IPS-NIHi11 (cell line): ENCODE measurements around the gene STAMBP.

Experiments used
- DNase-seq: peaks from one replicate; pipeline ENCODE4 v3.0.0; 2012; ENCODE audit warnings: mixed read lengths, low spot score

STAMBP gene

DNA sequence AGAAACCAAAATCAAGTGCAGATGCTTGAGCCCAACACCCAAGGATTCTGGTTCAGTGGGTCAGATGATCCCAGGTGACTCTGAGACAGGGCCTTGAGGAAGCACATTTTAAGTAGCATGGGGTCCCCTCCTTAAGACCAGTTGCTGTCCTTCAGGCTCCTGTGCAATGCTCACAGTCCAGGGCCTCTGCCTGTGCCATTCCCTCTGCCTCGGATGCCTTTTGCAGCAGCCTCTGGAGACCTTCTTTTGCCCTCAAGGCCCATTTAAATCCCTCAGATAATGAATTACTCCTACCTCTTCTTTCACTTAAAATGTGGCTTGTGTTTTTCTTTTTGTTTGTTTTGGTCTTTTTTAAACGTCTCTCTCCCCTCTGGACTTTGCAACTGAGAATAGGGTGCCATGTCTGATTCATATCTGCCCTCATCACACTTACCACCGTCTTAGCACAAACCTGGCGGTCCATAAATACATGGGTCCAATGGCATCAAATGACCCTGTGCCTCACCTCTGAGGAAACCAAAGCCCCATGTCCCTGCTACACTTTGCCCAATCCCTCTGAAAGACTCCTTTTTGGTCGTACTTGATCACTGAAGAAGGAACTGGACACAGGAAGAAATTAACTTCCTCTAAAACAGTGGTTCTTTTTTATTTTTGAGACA, 78.2 kb downstream of the STAMBP start:
- no peak for DNase-seq

DNA sequence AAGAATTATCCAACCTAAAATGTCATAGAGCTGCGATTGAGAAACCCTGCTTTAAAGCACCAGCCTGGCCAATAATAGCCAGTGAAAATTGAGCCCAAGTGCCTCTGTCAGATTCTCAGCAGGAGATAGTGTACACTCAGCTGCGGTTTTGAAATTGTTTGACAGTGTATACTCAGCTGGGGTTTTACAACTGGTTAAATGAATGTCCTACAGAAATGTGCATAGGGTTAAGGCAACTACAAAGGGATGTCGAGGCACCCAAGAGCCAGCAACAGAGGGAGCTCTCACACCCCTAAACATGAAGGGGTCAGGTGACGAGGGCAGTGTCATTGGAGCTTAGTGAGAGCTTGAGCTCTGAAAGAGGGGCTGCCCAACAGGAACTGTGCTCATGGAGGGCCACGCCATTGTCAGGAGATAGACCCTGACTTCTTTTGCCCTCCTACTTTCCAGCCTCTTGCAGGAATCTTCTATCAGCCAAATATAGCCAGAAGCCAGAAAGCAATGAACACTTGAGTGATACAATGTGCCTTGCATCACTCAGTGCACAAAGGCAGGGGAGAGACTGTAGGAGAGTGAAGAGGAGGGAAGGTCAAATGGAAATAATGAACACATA, 79.2 kb downstream of the STAMBP start:
- peak; percentile 71 for DNase-seq

DNA sequence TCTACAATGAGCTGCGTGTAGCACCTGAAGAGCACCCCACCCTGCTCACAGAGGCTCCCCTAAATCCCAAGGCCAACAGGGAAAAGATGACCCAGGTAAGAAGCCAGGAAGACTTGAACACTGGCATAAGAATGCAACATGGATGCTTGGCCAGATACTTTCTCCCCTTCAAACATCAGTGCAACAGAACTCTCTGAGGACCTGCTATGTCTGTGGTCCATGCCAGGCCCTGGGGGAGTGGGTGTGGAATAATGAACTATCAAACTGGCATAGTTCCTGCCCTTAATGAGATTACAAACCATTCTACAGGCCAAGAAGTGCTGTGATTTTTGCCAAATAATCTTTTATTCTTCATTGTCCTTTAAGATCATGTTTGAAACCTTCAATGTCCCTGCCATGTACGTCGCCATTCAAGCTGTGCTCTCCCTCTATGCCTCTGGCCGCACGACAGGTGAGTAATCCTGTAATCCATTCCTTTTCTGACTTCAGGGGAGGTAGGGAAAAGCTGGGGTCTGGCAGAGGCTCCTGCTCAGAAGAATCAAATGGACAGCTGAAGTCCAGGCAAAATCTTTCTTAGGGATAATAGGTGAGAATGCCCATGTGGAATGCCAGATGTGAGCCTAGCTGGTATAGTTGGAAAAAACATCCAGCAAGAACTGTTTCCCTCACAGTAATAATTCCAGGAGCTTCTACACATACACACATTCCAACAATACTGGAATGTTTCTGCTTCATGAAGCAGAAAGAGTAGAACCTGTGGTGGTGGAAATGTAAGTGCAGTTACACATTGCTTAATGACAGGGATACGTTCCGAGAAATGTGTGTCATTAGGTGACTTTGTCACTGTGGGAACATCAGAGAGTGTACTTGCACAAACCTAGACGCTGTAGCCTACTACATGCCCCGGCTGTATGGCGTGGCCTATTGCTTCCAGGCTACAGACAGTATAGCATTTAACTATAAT, 80.2 kb downstream of the STAMBP start:
- no peak for DNase-seq

DNA sequence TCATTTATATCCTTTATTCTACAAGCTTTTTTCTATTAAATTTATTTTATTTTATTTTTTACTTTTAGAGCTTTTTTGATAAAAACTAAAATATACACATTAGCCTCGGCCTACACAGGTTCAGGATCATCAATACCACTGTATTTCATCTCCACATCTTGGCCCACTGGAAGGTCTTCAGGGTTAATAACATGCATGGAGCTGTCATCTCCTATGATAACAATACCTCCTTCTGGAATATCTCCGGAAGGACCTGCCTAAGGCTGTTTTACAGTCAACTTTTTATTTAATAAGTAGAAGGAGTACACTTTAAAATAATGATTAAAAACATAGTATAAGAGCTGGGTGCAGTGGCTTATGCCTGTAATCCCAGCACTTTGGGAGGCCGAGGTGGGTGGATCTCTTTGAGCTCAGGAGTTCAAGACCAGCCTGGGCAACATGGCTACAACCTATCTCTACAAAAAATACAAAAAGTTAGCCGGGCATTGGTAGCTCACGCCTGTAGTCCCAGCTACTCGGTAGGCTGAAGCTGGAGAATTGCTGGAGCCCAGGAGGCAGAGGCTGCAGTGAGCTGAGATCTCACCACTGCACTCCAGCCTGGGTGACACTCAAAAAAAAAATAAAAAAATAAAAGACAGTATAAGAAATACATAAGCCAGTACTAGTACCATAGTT, 82.2 kb downstream of the STAMBP start:
- no peak for DNase-seq

DNA sequence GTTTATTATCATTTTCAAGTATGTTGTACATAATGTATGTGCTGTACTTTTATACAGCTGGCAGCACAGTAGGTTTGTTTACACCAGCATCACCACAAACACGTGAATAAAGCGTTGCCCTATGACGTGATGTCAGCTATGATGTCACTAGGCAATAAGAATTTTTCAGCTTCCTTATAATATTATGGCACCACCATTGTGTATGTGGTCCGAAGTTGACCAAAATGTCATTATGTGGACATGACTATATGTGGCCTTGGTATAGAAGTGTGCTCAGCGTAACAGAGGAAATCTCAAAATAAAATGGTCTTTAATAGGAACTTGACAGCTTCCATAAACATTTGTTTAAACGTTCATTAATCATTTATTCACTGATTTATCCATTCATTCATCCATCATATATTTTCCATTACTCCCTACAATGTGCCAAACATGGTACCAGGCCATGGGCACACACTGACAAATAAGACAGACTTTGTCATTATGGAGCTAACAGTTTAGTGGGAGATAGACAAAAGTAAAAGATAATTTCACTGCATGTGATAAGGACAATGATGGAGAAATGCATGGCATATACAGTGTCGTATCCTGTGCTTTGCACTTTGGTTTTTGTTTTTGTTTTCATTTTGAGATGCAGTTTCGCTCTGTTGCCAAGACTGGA, 82.9 kb downstream of the STAMBP start:
- no peak for DNase-seq

DNA sequence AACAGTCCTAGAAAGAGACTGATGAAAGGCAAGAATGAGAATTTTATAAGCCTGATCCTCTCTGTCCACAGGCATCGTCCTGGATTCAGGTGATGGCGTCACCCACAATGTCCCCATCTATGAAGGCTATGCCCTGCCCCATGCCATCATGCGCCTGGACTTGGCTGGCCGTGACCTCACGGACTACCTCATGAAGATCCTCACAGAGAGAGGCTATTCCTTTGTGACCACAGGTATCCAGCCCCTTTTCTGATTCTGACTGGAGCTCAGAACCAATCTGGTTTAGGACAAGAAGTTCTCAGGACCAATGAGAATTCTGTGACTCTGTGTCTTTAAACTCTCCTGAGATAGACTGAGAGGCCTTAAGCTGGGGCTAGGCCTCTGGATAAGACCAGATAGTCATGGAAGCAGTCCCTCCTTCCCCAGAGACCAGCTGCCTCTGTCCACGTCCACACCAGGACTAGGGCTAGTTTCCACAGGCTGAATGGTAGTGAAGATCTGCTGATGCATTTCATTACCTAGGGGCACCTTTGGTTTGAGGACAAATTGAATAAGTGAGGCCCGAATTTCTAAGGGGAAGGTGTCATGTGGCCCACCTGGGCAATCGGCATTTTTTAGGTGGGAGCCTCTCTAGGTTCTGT, 84.8 kb downstream of the STAMBP start:
- no peak for DNase-seq

DNA sequence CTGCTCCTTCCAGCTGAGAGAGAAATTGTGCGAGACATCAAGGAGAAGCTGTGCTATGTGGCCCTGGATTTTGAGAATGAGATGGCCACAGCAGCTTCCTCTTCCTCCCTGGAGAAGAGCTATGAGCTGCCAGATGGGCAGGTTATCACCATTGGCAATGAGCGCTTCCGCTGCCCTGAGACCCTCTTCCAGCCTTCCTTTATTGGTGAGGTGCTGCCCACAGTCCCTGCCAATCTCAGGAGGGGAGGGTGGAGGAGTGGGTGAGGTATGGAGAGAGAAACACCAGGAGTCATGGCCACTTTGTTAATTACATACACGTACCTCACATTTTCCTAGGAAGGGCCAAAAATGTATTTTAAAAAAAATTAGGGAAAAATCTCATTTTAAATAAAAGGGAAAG, 85.9 kb downstream of the STAMBP start:
- DNase-seq, result no peak

DNA sequence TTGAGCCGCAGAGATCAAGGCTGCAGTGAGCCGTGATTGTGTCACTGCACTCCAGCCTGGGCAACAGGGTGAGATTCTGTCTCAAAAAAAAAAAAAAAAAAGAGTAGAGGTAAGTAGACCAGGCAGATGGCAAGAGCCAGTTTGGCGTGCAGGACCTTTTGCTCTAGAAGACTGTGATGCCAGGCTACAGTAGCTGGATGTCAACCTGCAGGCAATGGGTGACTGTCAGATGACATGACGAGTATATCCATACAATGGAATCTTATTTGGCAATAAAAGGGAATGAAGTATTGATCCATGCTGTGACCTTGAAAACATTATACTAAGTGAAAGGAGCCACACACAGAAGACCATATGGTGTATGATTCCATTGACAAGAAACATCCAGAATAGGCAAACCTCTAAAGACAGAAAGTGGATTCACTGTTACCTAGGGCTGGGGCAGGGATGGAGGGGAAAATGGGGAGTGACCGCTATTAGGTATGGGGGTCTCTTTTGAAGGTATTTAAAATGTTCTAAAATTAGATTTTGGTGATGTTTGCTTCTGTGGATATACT, 86.8 kb downstream of the STAMBP start:
- no peak for DNase-seq

DNA sequence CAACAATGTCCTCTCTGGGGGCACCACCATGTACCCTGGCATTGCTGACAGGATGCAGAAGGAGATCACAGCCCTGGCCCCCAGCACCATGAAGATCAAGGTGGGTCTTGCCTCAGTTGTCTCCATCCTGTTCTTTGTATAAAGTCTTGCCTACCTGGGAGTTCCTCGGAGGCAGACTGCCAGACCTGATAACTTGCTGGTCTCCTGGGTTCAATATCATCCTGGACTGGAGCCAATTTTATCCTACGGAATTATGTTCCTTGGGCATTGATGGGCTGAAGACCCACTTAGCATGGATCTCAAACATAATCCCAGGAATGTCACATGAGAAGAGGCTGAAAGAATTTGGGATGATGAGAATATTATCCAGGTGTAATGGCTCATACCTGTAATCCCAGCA, 87.9 kb downstream of the STAMBP start:
- DNase-seq, result no peak

DNA sequence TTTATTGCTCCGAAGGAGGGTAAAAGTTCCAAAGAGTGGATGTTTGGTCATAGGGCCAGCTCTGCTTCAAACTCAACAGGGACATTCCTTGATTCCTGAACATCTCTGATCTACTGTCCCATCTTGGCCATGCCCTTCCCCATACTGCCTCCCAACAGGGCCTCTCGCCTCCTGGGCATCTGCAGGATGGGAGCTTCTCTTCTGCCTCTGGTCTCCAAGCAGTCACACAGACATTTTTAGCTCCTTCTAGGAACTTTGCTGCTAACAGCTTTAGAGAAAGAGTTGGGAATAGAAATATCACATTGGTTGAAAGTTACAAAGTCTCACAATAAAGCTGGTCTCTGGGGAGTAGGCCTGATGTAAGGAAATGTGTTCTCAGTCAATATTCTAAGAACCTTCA, 88.5 kb downstream of the STAMBP start:
- no peak for DNase-seq

DNA sequence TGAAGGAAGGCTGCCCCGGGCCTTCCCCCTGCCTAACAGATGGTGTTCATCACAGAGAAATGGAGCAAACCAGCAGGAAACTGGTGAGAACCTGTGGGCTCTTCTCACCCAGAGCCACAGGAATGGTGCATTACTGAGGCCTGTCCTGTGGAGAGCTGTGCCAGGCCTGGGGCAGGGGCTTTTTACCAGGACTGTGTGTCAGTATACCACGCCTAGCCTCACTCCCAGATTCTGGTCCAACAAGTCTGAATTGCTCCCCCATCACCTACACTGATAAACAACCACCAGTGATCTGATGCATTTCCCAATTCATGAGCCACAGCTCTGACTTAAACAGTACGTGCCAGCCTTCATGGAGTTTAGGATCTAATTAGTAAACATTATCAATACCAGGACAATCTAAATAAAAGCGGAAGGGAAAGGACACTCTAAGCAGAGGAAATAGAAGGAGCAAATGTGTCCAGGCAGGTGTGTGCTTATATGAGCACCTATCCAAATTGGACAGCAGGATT, 89.0 kb downstream of the STAMBP start:
- DNase-seq, result no peak

DNA sequence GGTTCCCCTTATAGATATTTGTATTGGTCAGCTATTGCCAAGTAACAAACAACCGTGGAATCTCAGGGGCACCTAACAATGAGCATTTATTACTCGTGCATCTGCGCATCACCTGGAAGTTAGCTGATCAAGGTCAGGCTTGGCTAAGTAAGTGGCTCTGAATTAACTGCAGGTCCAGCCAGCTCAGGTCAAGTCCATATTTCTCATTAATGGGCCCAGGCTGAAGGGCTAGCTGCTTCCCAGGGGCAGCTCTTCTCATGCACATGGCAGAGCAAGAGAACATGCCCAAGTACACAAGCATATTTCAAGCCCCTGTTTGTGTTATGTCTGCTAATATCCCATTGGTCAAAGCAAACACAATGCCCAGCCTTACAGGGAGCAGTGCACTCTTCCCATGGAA, 90.1 kb downstream of the STAMBP start:
- DNase-seq, result no peak

DNA sequence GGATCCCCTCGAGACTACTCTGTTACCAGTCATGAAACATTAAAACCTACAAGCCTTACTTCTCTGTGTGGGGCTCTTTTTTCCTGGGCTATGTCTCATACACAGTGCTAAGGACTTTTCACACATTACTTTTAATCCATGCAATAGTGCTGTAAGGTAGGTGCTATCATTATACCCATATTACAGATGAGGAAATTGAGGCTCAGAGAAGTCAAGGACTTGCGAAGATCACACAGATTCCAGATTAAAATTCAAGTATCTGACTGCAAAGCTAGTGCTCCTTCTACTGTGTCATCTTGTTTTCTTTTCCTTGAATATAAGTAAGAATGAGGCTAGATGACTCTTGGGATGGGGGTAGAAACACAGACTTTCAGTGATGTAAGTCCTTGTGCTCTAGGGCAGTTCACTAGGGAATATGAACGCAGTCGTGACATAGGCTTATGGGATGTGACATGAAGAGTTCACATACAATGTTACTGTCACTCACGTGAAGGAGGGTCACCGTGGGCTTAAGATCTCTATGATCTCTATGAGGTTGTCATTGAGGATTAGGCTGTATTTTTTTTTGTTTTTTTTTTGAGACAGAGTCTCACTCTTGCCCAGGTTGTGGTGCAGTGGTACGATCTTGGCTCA, 91.0 kb downstream of the STAMBP start:
- DNase-seq, result no peak

DNA sequence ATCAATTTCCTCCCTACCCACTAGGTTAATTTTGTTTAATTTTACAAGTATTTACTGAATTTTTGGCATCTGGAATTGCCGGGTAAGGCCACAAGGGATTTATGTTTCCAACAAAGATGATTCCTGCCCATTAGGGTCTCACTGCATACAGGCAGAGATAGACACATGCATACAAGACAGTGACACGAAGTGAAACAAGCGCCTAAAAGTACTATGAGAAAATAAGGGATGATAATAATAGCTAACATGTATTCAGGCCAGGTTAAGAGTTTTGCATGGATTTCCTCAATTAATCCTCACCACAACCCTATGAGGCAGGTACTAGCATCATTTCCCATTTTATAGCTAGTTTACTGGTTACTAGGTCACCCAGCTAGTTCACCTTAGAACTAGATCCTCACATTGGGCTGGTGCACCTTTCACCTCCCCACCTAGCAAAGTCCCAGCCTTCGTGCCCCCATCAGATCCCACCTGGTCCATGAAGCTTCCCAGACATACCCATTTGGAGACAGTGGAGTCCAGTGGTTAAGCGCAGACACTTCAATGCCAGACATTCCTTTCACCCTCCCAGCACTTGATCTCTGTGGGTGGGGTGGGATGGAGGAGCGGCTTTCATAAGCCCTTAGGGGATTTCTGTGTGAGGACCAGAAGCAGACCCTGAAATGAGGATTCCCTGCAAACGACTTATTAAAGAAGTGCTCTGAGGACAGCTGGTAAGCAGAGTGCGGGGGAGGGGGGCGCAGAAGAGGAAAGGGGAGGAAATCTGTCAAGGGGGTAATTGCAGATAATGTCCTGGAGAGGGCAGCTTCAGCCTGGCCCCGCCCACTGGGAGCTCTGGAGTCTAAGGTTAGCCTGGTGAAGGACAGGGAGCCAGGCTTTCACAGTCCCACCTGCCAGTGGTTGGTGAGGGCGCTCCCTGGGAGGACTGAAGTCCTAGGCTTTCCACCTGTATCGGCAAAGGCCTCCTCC, 92.1 kb downstream of the STAMBP start:
- peak; percentile 86 for DNase-seq

DNA sequence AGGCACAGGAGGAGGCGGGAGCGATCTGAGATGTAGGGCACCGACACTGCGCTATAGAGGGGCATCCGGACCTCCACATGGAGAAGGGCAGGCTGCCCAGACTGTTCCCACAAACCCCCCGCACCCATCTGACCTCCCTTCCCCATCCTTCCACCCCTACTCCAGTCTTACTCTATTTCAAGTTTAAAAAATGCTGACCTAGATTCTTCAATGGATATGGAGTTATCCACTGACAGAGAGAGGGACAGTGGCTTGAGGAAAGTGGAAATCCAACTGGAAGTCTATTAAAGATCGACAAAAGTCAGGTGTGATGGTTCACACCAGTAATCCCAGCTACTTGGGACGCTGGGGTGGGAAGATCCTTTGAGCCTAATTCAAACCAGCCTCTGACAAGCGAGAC, 92.8 kb downstream of the STAMBP start:
- DNase-seq, result no peak

DNA sequence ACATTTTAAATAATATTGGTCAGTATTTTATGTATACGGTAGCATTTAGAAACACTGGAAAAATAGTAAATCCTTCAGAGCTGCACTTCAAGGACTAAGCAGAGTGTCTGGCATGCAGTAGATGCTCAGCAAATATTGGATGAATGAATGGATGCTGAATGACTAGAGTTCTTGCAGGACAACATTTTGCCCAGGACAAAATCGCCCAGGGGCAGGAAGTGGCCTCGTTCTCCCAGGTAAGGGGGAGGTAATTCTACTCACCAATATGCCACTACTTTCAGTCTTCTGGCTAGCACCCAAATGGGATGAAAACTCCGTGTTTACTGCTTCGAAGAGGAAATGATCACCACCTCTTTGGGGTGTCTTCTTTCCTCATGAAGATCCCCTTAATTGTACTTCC, 93.9 kb downstream of the STAMBP start:
- no peak for DNase-seq
